Stimulated activated CD8-positive, alpha-beta memory T cell treated with anti-CD3 and anti-CD28 coated beads, Interleukin-15, amount 100 ng/mL, for 4 hours (primary cell): Measurements from ENCODE around the gene CHMP3.

Source experiments
- DNase-seq, 2 donors: peaks; one replicate each; pipeline ENCODE4 v3.0.0-alpha.2; 2020; ENCODE audit warnings: low read depth in 2 of 2

Gene CHMP3

DNA sequence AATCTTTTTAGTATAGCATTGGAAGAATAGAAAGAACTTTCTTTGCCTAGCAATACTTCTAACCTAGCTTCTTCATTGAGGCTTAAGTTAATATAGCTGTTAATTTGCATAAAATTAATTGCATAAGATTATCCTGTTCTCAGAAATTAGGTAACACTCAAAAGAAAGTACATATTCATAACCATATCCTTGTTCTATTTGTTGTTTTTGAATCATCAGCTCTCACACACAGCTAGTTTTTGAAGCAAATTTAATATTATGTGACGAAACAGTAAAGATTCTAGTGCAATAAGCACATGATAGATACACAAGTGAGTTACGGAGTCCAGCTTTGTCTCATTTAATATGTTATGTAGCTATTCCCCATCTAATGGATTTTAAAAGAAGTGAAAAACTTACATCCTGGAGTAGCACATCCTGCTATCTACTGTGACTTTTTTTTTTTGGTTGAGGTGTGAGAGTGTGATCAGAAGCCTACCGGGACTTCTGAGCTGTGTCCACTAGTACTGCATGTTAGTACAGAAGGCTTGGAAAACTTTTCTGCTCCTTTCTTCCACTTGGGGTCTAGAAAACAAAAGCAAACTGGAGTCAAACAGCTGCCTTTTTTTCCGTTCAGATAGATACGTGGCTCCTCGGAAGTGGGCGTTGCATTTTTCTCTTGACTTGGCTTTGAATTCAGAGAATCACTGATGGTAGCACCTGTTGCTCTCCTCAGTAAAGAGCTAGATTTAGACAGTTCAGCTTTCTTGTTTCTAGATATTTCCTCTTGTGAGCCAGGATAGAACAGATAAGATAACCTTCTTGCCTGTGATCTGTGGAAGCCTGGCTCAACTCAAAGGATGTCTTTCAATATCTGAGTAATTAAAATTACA lies 94.8 kb downstream of the CHMP3 start:
- no peak for DNase-seq

GRCh38 chr2:86466306-86466705 lies 96.9 kb downstream of the CHMP3 start:
- DNase-seq = no peak

GRCh38 chr2:86464652-86465051 lies 98.6 kb downstream of the CHMP3 start:
- no peak for DNase-seq

- DNase-seq = no peak
Measured at GRCh38 chr2:86461042-86461743, 102.0 kb downstream of the CHMP3 start.

GRCh38 chr2:86455181-86455580 lies 108.1 kb downstream of the CHMP3 start:
- no peak for DNase-seq

- DNase-seq = no peak
Measured at GRCh38 chr2:86454238-86454637, 109.0 kb downstream of the CHMP3 start.

DNA sequence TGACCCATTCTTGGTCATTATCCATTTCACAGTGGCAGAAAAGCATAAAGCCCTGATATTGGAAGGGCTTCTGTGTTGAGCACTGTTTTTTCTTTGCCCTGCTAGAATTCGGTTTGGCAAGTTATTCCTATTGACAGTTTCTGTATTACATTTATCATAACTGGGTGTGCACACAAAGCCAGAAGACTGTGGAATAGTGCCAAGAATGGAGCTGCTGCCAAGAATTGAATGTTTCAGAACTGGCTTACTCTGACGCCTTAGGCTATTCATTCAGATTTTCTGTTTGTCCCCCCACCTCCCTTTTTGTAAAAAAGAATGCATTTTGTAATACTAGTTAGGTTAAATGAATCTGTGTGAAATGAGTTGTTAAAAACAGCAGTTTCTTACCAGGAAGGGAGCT lies 109.4 kb downstream of the CHMP3 start:
- no peak for DNase-seq
